Measurements from ENCODE around the gene KIF26A.

DNA sequence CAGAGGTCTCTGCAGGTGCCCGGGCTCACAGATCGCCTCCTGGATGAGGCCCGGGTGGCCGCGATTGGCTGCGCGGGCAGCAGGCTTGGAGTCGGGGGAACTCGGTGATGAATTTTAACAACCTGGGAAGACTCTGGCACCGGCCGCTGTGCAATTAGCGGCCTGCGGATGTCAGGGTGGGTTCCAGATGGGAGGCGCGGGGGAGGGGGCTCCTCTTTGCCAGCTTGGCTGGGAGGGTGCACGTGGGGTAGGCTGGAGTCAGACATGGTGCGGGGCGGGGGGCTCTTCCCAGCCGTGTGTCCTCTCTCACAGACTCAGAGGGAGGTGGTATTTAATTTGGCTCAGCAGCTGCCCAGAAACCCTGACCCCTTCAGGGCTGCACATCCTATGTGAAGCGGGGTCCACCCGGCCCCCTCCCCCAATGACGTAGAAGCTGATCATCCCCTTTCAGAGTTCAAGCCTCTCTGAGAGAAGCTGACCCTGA is 81.4 kb downstream of the KIF26A start:
- TF ChIP-seq POLR2A (IDR thresholded peaks at IDR 0.05) (no peak), CTCF (IDR thresholded peaks at IDR 0.05 in 8 of 11, conservative IDR thresholded peaks at IDR 0.05 in 3 of 11) (no peak)
